OCI-LY7 (cell line): ENCODE measurements around the gene RFC5. TPM values are rescaled to one million over a fixed set of nuclear protein-coding genes. Genes with fewer than 3 reads are reported as not detected.

Experiments used
- BruUV-seq: library from RNA; stranded (reverse); fragments of 400-500 nt; replicated peaks from 2 replicates; lab custom pipeline; 2021; lab: Mats Ljungman, UMichigan
- CTCF ChIA-PET: fragments of 300-600 bp; sonication (Branson Sonifier 250); formaldehyde crosslinking; loops from one replicate; lab custom pipeline; 2022; ENCODE audit warnings: antibody characterized with exemption; ENCODE audit not compliant: unreplicated experiment; lab: Charles Lee
- POLR2A ChIA-PET: fragments of 300-600 bp; sonication (Branson Sonifier 250); formaldehyde crosslinking; loops from one replicate; lab custom pipeline; 2022; ENCODE audit warnings: antibody characterized with exemption; lab: Charles Lee
- DNase-seq: peaks from one replicate; pipeline ENCODE4 v3.0.0-alpha.2; 2015; ENCODE audit warnings: low spot score
- H2AFZ ChIP-seq: fragments of 200-600 bp; sonication (generic), shearing (Covaris generic); 2 replicates; pipeline ENCODE4 v1.6.1; 2014; ENCODE audit warnings: mild to moderate bottlenecking, antibody characterized with exemption, low read length, moderate library complexity
- H3K27ac ChIP-seq: fragments of 200-600 bp; sonication (generic); 2 replicates; pipeline ENCODE4 v1.5.1; 2014; ENCODE audit warnings: mixed run types, low read depth, mild to moderate bottlenecking, moderate library complexity, low read length, inconsistent platforms; ENCODE audit not compliant: poor library complexity, severe bottlenecking
- H3K36me3 ChIP-seq: fragments of 200-600 bp; sonication (generic); 2 replicates; pipeline ENCODE4 v1.6.1; 2014; ENCODE audit warnings: mild to moderate bottlenecking, antibody characterized with exemption, low read length, moderate library complexity, mixed read lengths; ENCODE audit not compliant: insufficient read depth
- H3K4me1 ChIP-seq: fragments of 200-600 bp; sonication (generic); 2 replicates; pipeline ENCODE4 v1.5.1; 2014; ENCODE audit warnings: mild to moderate bottlenecking, low read length; ENCODE audit not compliant: insufficient read depth, poor library complexity, severe bottlenecking
- H3K4me2 ChIP-seq: fragments of 200-600 bp; sonication (generic); 2 replicates; pipeline ENCODE4 v1.6.1; 2014; ENCODE audit warnings: mild to moderate bottlenecking, low read length
- H3K4me3 ChIP-seq: fragments of 200-600 bp; sonication (generic); 2 replicates; pipeline ENCODE4 v1.5.1; 2014; ENCODE audit warnings: mild to moderate bottlenecking, low read depth, low read length; ENCODE audit not compliant: poor library complexity, severe bottlenecking
- H3K79me2 ChIP-seq: fragments of 200-600 bp; sonication (generic); 2 replicates; pipeline ENCODE4 v1.6.1; 2016; ENCODE audit warnings: low read depth, mild to moderate bottlenecking, low read length, moderate library complexity, mixed read lengths; ENCODE audit not compliant: insufficient read depth
- H3K9me2 ChIP-seq: fragments of 200-600 bp; sonication (generic); 2 replicates; pipeline ENCODE4 v1.6.1; 2016; ENCODE audit warnings: mild to moderate bottlenecking, low read length, mixed read lengths; ENCODE audit not compliant: insufficient read depth
- H3K9me3 ChIP-seq: fragments of 200-600 bp; sonication (generic); 2 replicates; pipeline ENCODE4 v1.6.1; 2014; ENCODE audit warnings: mild to moderate bottlenecking, mixed run types, low read length, mixed read lengths
- H4K20me1 ChIP-seq: fragments of 200-600 bp; sonication (generic); 2 replicates; pipeline ENCODE4 v1.6.1; 2014; ENCODE audit warnings: mild to moderate bottlenecking, antibody characterized with exemption, low read length, moderate library complexity, mixed read lengths; ENCODE audit not compliant: insufficient read depth
- EZH2phosphoT487 ChIP-seq: fragments of 200-600 bp; sonication (generic); IDR thresholded peaks from 2 replicates; pipeline ENCODE4 v1.6.1; 2018; ENCODE audit warnings: low read depth, borderline replicate concordance, mild to moderate bottlenecking, mixed run types, antibody characterized with exemption, low read length, moderate library complexity, mixed read lengths
- intact Hi-C: fragments of 100-400 bp; cut with micrococcal nuclease; formaldehyde crosslinking; loops from one replicate; pipeline ENCODE4 v1.10.0; 2022; ENCODE audit not compliant: unreplicated experiment
- total RNA-seq, 2 experiments: library from RNA; depleted of rRNA in 1 of 2; stranded (reverse); fragments of >200 nt in 1 of 2; shearing (Covaris generic) in 1 of 2; gene quantifications; 2 replicates each; pipeline ENCODE4 v1.2.3, GENCODE V29; 2014 to 2022
- TF ChIP-seq, protein P1 (sequence below): fragments of 200-600 bp; sonication (generic); conservative IDR thresholded peaks from 2 replicates; pipeline ENCODE4 v1.5.1; 2014; ENCODE audit warnings: mild to moderate bottlenecking, antibody characterized with exemption, low read length, moderate library complexity, mixed read lengths

The RFC5 gene
- total RNA-seq, 2 experiments from 2014 or later, result 68.3 to 91.4 TPM

GRCh38 chr12:118061873-118062843, 45.7 kb downstream of the RFC5 start:
- no TSS peak for BruUV-seq
- TF ChIP-seq EZH2phosphoT487, result no peak
- TF ChIP-seq, protein P1, sequence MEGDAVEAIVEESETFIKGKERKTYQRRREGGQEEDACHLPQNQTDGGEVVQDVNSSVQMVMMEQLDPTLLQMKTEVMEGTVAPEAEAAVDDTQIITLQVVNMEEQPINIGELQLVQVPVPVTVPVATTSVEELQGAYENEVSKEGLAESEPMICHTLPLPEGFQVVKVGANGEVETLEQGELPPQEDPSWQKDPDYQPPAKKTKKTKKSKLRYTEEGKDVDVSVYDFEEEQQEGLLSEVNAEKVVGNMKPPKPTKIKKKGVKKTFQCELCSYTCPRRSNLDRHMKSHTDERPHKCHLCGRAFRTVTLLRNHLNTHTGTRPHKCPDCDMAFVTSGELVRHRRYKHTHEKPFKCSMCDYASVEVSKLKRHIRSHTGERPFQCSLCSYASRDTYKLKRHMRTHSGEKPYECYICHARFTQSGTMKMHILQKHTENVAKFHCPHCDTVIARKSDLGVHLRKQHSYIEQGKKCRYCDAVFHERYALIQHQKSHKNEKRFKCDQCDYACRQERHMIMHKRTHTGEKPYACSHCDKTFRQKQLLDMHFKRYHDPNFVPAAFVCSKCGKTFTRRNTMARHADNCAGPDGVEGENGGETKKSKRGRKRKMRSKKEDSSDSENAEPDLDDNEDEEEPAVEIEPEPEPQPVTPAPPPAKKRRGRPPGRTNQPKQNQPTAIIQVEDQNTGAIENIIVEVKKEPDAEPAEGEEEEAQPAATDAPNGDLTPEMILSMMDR, result no peak
- peak overlapping the region; percentile 88 for H2AFZ ChIP-seq
- H3K9me3 ChIP-seq, result no peaks in the 10 kb centered on the region
- DNase-seq, result peak; percentile 13
- no peaks in the 10 kb centered on the region for H4K20me1 ChIP-seq
- no peaks in the 10 kb centered on the region for H3K36me3 ChIP-seq
- CTCF ChIA-PET, result interaction anchor here (0.7 kb wide), 1 partner anchor 42 kb away, joined by 3 read pairs; no protein-coding TSS in a partner anchor
- peak overlapping the region; percentile 78 for H3K4me3 ChIP-seq
- intact Hi-C loops, result loop anchor here (5.0 kb wide), 1 partner anchor 75 kb away; the partner anchor contains the start of gene PEBP1
- peak overlapping the region; percentile 90 for H3K4me2 ChIP-seq
- no peaks in the 10 kb centered on the region for H3K9me2 ChIP-seq
- peak overlapping the region; percentile 40 for H3K27ac ChIP-seq
- H3K4me1 ChIP-seq, result peaks cover 48% of the 10 kb centered on the region
- no peaks in the 10 kb centered on the region for H3K79me2 ChIP-seq
- POLR2A ChIA-PET, result interaction anchor here (0.6 to 1.2 kb wide), 3 partner anchors 13 to 2000 kb away, joined by 3 to 5 read pairs (median 3); no protein-coding TSS in a partner anchor

- ChIA-PET POLR2A (interaction anchor here (0.6 to 1.4 kb wide), 7 partner anchors 9 to 314 kb away, joined by 3 to 9 read pairs (median 3); no protein-coding TSS in a partner anchor), CTCF (interaction anchor here (0.5 kb wide), 2 partner anchors 254 to 343 kb away, joined by 4 read pairs; no protein-coding TSS in a partner anchor)
- Histone ChIP-seq H3K36me3 (no peaks in the 10 kb centered on the region), H3K79me2 (no peaks in the 10 kb centered on the region), H4K20me1 (no peaks in the 10 kb centered on the region), H3K27ac (no peak overlapping the region), H2AFZ (no peak overlapping the region), H3K4me2 (peak overlapping the region; percentile 53), H3K9me2 (no peaks in the 10 kb centered on the region), H3K4me3 (no peak overlapping the region), H3K9me3 (no peaks in the 10 kb centered on the region), H3K4me1 (peaks cover 48% of the 10 kb centered on the region)
- intact Hi-C loops, result loop anchor here (5.0 kb wide), 1 partner anchor 74 kb away; the partner anchor contains the start of gene PEBP1
- BruUV-seq, result no TSS peak
- TF ChIP-seq, protein P1, result no peak
- no peak for TF ChIP-seq EZH2phosphoT487
- no peak for DNase-seq
Measured at GRCh38 chr12:118063576-118064391, 47.3 kb downstream of the RFC5 start.
